ENCODE results near the gene TENM4.

DNA sequence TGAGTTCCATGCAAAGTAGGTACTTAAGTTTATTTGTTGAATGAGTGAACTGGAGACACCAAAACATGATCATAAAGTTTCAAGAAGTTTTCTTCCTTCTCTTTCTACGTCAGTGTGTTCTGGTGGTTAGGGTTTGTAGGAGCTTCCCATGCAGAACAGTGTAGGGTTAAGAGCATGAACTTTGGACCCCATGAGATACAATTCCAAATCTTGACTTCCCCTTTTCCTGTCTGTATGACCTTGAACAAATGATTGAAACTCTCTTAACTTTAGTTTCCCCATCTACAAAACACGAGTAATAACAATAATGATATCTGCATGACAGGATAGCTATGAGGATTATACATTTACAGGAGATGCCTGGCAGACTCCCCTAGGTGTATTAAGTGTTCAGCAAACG, 41.0 kb upstream of the TENM4 start:
- TF ChIP-seq, protein P1, sequence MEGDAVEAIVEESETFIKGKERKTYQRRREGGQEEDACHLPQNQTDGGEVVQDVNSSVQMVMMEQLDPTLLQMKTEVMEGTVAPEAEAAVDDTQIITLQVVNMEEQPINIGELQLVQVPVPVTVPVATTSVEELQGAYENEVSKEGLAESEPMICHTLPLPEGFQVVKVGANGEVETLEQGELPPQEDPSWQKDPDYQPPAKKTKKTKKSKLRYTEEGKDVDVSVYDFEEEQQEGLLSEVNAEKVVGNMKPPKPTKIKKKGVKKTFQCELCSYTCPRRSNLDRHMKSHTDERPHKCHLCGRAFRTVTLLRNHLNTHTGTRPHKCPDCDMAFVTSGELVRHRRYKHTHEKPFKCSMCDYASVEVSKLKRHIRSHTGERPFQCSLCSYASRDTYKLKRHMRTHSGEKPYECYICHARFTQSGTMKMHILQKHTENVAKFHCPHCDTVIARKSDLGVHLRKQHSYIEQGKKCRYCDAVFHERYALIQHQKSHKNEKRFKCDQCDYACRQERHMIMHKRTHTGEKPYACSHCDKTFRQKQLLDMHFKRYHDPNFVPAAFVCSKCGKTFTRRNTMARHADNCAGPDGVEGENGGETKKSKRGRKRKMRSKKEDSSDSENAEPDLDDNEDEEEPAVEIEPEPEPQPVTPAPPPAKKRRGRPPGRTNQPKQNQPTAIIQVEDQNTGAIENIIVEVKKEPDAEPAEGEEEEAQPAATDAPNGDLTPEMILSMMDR (IDR thresholded peaks at IDR 0.05), result no peak
- no peak for TF ChIP-seq FOXP1 (CRISPR knock-in tag; IDR thresholded peaks at IDR 0.05; ENCODE audit: borderline replicate concordance)
- no peak for TF ChIP-seq NR3C1 (CRISPR knock-in tag; conservative IDR thresholded peaks at IDR 0.05; ENCODE audit: low read depth)
- TF ChIP-seq, protein P2, sequence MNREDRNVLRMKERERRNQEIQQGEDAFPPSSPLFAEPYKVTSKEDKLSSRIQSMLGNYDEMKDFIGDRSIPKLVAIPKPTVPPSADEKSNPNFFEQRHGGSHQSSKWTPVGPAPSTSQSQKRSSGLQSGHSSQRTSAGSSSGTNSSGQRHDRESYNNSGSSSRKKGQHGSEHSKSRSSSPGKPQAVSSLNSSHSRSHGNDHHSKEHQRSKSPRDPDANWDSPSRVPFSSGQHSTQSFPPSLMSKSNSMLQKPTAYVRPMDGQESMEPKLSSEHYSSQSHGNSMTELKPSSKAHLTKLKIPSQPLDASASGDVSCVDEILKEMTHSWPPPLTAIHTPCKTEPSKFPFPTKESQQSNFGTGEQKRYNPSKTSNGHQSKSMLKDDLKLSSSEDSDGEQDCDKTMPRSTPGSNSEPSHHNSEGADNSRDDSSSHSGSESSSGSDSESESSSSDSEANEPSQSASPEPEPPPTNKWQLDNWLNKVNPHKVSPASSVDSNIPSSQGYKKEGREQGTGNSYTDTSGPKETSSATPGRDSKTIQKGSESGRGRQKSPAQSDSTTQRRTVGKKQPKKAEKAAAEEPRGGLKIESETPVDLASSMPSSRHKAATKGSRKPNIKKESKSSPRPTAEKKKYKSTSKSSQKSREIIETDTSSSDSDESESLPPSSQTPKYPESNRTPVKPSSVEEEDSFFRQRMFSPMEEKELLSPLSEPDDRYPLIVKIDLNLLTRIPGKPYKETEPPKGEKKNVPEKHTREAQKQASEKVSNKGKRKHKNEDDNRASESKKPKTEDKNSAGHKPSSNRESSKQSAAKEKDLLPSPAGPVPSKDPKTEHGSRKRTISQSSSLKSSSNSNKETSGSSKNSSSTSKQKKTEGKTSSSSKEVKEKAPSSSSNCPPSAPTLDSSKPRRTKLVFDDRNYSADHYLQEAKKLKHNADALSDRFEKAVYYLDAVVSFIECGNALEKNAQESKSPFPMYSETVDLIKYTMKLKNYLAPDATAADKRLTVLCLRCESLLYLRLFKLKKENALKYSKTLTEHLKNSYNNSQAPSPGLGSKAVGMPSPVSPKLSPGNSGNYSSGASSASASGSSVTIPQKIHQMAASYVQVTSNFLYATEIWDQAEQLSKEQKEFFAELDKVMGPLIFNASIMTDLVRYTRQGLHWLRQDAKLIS (CRISPR knock-in tag; IDR thresholded peaks at IDR 0.05; ENCODE audit: borderline replicate concordance), result no peak
- TF ChIP-seq, protein P3, sequence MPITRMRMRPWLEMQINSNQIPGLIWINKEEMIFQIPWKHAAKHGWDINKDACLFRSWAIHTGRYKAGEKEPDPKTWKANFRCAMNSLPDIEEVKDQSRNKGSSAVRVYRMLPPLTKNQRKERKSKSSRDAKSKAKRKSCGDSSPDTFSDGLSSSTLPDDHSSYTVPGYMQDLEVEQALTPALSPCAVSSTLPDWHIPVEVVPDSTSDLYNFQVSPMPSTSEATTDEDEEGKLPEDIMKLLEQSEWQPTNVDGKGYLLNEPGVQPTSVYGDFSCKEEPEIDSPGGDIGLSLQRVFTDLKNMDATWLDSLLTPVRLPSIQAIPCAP (CRISPR knock-in tag; IDR thresholded peaks at IDR 0.05), result no peak
- no peak for TF ChIP-seq NR2C2 (CRISPR knock-in tag; IDR thresholded peaks at IDR 0.05)
- TF ChIP-seq NFYB (CRISPR knock-in tag; conservative IDR thresholded peaks at IDR 0.05; ENCODE audit: low read depth), result no peak
- TF ChIP-seq ZNF121 (CRISPR knock-in tag; IDR thresholded peaks at IDR 0.05), result no peak

Measured in WTC11 (cell line).